A673 (cell line): ENCODE measurements around the gene NIFK.

Experiments used
- CTCF ChIP-seq: fragments of 300-800, 200-600 bp; sonication (generic); conservative IDR thresholded peaks from 2 replicates; pipeline ENCODE4 v1.5.1; 2017; ENCODE audit warnings: low read depth, mild to moderate bottlenecking, antibody characterized with exemption, low read length, moderate library complexity, mixed read lengths
- EZH2 ChIP-seq: fragments of 200-600 bp; sonication (generic); IDR thresholded peaks from 2 replicates; pipeline ENCODE4 v1.6.1; 2017; ENCODE audit warnings: borderline replicate concordance, low read depth, mild to moderate bottlenecking, mixed read lengths, antibody characterized with exemption, low read length; ENCODE audit not compliant: poor library complexity, severe bottlenecking

GRCh38 chr2:121776885-121777698 is 40.4 kb upstream of the NIFK start:
- TF ChIP-seq CTCF, result no peak
- TF ChIP-seq EZH2, result no peak
